ENCODE measurements around the gene SMOC2.

The SMOC2 gene

GRCh38 chr6:168515376-168515775 is 74.4 kb downstream of the SMOC2 start:
- Histone ChIP-seq H3K9me3 (no peaks in the 10 kb centered on the region), H3K4me1 (no peaks in the 10 kb centered on the region), H3K27me3 (ENCODE audit: low read depth) (no peaks in the 10 kb centered on the region), H3K36me3 (replicated peaks) (no peaks in the 10 kb centered on the region), H3K4me3 (no peak overlapping the region)
- in situ Hi-C loops (cut with MboI; ENCODE audit: low sequenced_read_pairs), result no loop called here
- DNase-seq (ENCODE audit: low spot score in 2 of 2), result no peak

GRCh38 chr6:168516944-168517741 is 76.2 kb downstream of the SMOC2 start:
- H3K4me3 ChIP-seq, result no peak overlapping the region
- in situ Hi-C loops (cut with MboI; ENCODE audit: low sequenced_read_pairs), result no loop called here

GRCh38 chr6:168517742-168518347 is 76.9 kb downstream of the SMOC2 start:
- Histone ChIP-seq H3K4me3 (no peak overlapping the region), H3K9me3 (no peaks in the 10 kb centered on the region), H3K4me1 (no peaks in the 10 kb centered on the region), H3K27me3 (ENCODE audit: low read depth) (no peaks in the 10 kb centered on the region), H3K36me3 (replicated peaks) (no peaks in the 10 kb centered on the region)
- DNase-seq (ENCODE audit: low spot score in 2 of 2), result no peak
- in situ Hi-C loops (cut with MboI; ENCODE audit: low sequenced_read_pairs), result no loop called here

More at GRCh38 chr6:168516944-168517741, 76.2 kb downstream of the SMOC2 start:
- no peaks in the 10 kb centered on the region for H3K9me3 ChIP-seq
- no peaks in the 10 kb centered on the region for H3K27me3 ChIP-seq (ENCODE audit: low read depth)
- H3K4me1 ChIP-seq, result no peaks in the 10 kb centered on the region
- no peaks in the 10 kb centered on the region for H3K36me3 ChIP-seq (replicated peaks)
- DNase-seq (ENCODE audit: low spot score in 2 of 2), result no peak

- H3K9me3 ChIP-seq, result no peaks in the 10 kb centered on the region
- no peak for DNase-seq (ENCODE audit: low spot score in 2 of 2)
- no peaks in the 10 kb centered on the region for H3K36me3 ChIP-seq (replicated peaks)
- H3K4me1 ChIP-seq, result no peaks in the 10 kb centered on the region
- H3K27me3 ChIP-seq (ENCODE audit: low read depth), result no peaks in the 10 kb centered on the region
- no peak overlapping the region for H3K4me3 ChIP-seq
- in situ Hi-C loops (cut with MboI; ENCODE audit: low sequenced_read_pairs), result no loop called here
Observed at GRCh38 chr6:168518348-168518745, 77.4 kb downstream of the SMOC2 start.

- Histone ChIP-seq H3K9me3 (no peaks in the 10 kb centered on the region), H3K4me1 (no peaks in the 10 kb centered on the region), H3K36me3 (replicated peaks) (no peaks in the 10 kb centered on the region), H3K27me3 (ENCODE audit: low read depth) (no peaks in the 10 kb centered on the region), H3K4me3 (no peak overlapping the region)
- no peak for DNase-seq (ENCODE audit: low spot score in 2 of 2)
- in situ Hi-C loops (cut with MboI; ENCODE audit: low sequenced_read_pairs), result no loop called here
Observed at GRCh38 chr6:168518867-168519266, 77.9 kb downstream of the SMOC2 start.

- Histone ChIP-seq H3K36me3 (replicated peaks) (no peaks in the 10 kb centered on the region), H3K4me1 (no peaks in the 10 kb centered on the region), H3K27me3 (ENCODE audit: low read depth) (no peaks in the 10 kb centered on the region), H3K4me3 (no peak overlapping the region), H3K9me3 (no peaks in the 10 kb centered on the region)
- no peak for DNase-seq (ENCODE audit: low spot score in 2 of 2)
- in situ Hi-C loops (cut with MboI; ENCODE audit: low sequenced_read_pairs), result no loop called here
Observed at GRCh38 chr6:168520233-168520632, 79.2 kb downstream of the SMOC2 start.

- Histone ChIP-seq H3K4me1 (no peaks in the 10 kb centered on the region), H3K4me3 (no peak overlapping the region), H3K9me3 (no peaks in the 10 kb centered on the region), H3K36me3 (replicated peaks) (no peaks in the 10 kb centered on the region), H3K27me3 (ENCODE audit: low read depth) (no peaks in the 10 kb centered on the region)
- no peak for DNase-seq (ENCODE audit: low spot score in 2 of 2)
- in situ Hi-C loops (cut with MboI; ENCODE audit: low sequenced_read_pairs), result no loop called here
Observed at GRCh38 chr6:168524571-168525001, 83.6 kb downstream of the SMOC2 start.

- H3K27me3 ChIP-seq (ENCODE audit: low read depth), result no peaks in the 10 kb centered on the region
- no peak overlapping the region for H3K4me3 ChIP-seq
- H3K36me3 ChIP-seq (replicated peaks), result no peaks in the 10 kb centered on the region
- in situ Hi-C loops (cut with MboI; ENCODE audit: low sequenced_read_pairs), result no loop called here
- H3K9me3 ChIP-seq, result no peaks in the 10 kb centered on the region
- no peaks in the 10 kb centered on the region for H3K4me1 ChIP-seq
- no peak for DNase-seq (ENCODE audit: low spot score in 2 of 2)
Observed at GRCh38 chr6:168525114-168525513, 84.1 kb downstream of the SMOC2 start.

GRCh38 chr6:168525926-168526630 is 85.1 kb downstream of the SMOC2 start:
- Histone ChIP-seq H3K4me3 (no peak overlapping the region), H3K36me3 (replicated peaks) (no peaks in the 10 kb centered on the region), H3K4me1 (no peaks in the 10 kb centered on the region), H3K27me3 (ENCODE audit: low read depth) (no peaks in the 10 kb centered on the region), H3K9me3 (no peaks in the 10 kb centered on the region)
- no peak for DNase-seq (ENCODE audit: low spot score in 2 of 2)
- in situ Hi-C loops (cut with MboI; ENCODE audit: low sequenced_read_pairs), result no loop called here

- Histone ChIP-seq H3K27me3 (ENCODE audit: low read depth) (no peaks in the 10 kb centered on the region), H3K4me3 (no peak overlapping the region), H3K9me3 (no peaks in the 10 kb centered on the region), H3K36me3 (replicated peaks) (no peaks in the 10 kb centered on the region), H3K4me1 (no peaks in the 10 kb centered on the region)
- no peak for DNase-seq (ENCODE audit: low spot score in 2 of 2)
- in situ Hi-C loops (cut with MboI; ENCODE audit: low sequenced_read_pairs), result no loop called here
Observed at GRCh38 chr6:168526841-168527281, 85.9 kb downstream of the SMOC2 start.

- Histone ChIP-seq H3K4me3 (no peak overlapping the region), H3K9me3 (no peaks in the 10 kb centered on the region), H3K36me3 (replicated peaks) (no peaks in the 10 kb centered on the region), H3K27me3 (ENCODE audit: low read depth) (no peaks in the 10 kb centered on the region), H3K4me1 (no peaks in the 10 kb centered on the region)
- DNase-seq (ENCODE audit: low spot score in 2 of 2), result no peak
- in situ Hi-C loops (cut with MboI; ENCODE audit: low sequenced_read_pairs), result no loop called here
Observed at GRCh38 chr6:168527451-168528210, 86.6 kb downstream of the SMOC2 start.

GRCh38 chr6:168528474-168529095 is 87.6 kb downstream of the SMOC2 start:
- no peaks in the 10 kb centered on the region for H3K36me3 ChIP-seq (replicated peaks)
- no peak overlapping the region for H3K4me3 ChIP-seq
- H3K9me3 ChIP-seq, result no peaks in the 10 kb centered on the region
- H3K4me1 ChIP-seq, result no peaks in the 10 kb centered on the region
- no peaks in the 10 kb centered on the region for H3K27me3 ChIP-seq (ENCODE audit: low read depth)
- in situ Hi-C loops (cut with MboI; ENCODE audit: low sequenced_read_pairs), result no loop called here
- no peak for DNase-seq (ENCODE audit: low spot score in 2 of 2)

- no peaks in the 10 kb centered on the region for H3K36me3 ChIP-seq (replicated peaks)
- H3K4me1 ChIP-seq, result no peaks in the 10 kb centered on the region
- no peak for DNase-seq (ENCODE audit: low spot score in 2 of 2)
- no peak overlapping the region for H3K4me3 ChIP-seq
- in situ Hi-C loops (cut with MboI; ENCODE audit: low sequenced_read_pairs), result no loop called here
- H3K9me3 ChIP-seq, result no peaks in the 10 kb centered on the region
- H3K27me3 ChIP-seq (ENCODE audit: low read depth), result no peaks in the 10 kb centered on the region
Observed at GRCh38 chr6:168529214-168529613, 88.2 kb downstream of the SMOC2 start.

All from HAP-1 (cell line).